ENCODE results near the gene NAPSA. TPM values are rescaled to one million over a fixed set of nuclear protein-coding genes. Genes with fewer than 3 reads are reported as not detected.

The NAPSA gene
- total and polyA plus RNA-seq, 2 of the 8 experiments (the other 6 are each of a cell fraction or from before 2014, with no cell fraction given): 0.71 to 0.73 TPM

DNA sequence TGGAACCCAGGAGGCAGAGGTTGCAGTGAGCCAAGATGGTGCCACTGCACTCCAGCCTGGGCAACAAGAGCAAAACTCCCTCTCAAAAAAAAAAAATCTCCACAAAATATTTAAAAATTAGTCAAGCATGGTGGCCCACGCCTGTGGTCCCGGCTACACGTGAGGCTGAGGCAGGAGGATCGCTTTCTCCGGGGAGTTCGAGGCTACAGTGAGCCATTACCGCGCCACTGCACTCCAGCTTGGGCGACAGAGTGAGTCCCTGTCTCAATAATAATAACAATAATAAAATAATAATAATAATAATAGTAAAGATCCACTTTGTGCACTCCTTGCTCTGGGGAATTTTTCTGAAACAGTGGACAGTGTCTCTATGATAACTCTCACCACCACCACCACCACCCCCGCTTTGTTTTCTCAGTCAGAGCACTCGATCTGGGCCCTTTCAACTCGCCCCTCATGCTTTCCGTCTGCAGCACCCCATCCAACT, 8.7 kb downstream of the NAPSA start (continued):
- TF ChIP-seq, protein P1, sequence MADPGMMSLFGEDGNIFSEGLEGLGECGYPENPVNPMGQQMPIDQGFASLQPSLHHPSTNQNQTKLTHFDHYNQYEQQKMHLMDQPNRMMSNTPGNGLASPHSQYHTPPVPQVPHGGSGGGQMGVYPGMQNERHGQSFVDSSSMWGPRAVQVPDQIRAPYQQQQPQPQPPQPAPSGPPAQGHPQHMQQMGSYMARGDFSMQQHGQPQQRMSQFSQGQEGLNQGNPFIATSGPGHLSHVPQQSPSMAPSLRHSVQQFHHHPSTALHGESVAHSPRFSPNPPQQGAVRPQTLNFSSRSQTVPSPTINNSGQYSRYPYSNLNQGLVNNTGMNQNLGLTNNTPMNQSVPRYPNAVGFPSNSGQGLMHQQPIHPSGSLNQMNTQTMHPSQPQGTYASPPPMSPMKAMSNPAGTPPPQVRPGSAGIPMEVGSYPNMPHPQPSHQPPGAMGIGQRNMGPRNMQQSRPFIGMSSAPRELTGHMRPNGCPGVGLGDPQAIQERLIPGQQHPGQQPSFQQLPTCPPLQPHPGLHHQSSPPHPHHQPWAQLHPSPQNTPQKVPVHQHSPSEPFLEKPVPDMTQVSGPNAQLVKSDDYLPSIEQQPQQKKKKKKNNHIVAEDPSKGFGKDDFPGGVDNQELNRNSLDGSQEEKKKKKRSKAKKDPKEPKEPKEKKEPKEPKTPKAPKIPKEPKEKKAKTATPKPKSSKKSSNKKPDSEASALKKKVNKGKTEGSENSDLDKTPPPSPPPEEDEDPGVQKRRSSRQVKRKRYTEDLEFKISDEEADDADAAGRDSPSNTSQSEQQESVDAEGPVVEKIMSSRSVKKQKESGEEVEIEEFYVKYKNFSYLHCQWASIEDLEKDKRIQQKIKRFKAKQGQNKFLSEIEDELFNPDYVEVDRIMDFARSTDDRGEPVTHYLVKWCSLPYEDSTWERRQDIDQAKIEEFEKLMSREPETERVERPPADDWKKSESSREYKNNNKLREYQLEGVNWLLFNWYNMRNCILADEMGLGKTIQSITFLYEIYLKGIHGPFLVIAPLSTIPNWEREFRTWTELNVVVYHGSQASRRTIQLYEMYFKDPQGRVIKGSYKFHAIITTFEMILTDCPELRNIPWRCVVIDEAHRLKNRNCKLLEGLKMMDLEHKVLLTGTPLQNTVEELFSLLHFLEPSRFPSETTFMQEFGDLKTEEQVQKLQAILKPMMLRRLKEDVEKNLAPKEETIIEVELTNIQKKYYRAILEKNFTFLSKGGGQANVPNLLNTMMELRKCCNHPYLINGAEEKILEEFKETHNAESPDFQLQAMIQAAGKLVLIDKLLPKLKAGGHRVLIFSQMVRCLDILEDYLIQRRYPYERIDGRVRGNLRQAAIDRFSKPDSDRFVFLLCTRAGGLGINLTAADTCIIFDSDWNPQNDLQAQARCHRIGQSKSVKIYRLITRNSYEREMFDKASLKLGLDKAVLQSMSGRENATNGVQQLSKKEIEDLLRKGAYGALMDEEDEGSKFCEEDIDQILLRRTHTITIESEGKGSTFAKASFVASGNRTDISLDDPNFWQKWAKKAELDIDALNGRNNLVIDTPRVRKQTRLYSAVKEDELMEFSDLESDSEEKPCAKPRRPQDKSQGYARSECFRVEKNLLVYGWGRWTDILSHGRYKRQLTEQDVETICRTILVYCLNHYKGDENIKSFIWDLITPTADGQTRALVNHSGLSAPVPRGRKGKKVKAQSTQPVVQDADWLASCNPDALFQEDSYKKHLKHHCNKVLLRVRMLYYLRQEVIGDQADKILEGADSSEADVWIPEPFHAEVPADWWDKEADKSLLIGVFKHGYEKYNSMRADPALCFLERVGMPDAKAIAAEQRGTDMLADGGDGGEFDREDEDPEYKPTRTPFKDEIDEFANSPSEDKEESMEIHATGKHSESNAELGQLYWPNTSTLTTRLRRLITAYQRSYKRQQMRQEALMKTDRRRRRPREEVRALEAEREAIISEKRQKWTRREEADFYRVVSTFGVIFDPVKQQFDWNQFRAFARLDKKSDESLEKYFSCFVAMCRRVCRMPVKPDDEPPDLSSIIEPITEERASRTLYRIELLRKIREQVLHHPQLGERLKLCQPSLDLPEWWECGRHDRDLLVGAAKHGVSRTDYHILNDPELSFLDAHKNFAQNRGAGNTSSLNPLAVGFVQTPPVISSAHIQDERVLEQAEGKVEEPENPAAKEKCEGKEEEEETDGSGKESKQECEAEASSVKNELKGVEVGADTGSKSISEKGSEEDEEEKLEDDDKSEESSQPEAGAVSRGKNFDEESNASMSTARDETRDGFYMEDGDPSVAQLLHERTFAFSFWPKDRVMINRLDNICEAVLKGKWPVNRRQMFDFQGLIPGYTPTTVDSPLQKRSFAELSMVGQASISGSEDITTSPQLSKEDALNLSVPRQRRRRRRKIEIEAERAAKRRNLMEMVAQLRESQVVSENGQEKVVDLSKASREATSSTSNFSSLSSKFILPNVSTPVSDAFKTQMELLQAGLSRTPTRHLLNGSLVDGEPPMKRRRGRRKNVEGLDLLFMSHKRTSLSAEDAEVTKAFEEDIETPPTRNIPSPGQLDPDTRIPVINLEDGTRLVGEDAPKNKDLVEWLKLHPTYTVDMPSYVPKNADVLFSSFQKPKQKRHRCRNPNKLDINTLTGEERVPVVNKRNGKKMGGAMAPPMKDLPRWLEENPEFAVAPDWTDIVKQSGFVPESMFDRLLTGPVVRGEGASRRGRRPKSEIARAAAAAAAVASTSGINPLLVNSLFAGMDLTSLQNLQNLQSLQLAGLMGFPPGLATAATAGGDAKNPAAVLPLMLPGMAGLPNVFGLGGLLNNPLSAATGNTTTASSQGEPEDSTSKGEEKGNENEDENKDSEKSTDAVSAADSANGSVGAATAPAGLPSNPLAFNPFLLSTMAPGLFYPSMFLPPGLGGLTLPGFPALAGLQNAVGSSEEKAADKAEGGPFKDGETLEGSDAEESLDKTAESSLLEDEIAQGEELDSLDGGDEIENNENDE (IDR thresholded peaks at IDR 0.05; ENCODE audit: insufficient replicate concordance, low read length): no peak
- TF ChIP-seq ZNF274 (IDR thresholded peaks at IDR 0.05; ENCODE audit: borderline replicate concordance, extremely low read depth, low read length): no peak
- no peak for TF ChIP-seq HDAC6 (IDR thresholded peaks at IDR 0.05; ENCODE audit: low read depth, low read length)
- TF ChIP-seq RBBP5 (IDR thresholded peaks at IDR 0.05; ENCODE audit: borderline replicate concordance, low read depth, low read length): no peak
- no peak for TF ChIP-seq EZH2 (IDR thresholded peaks at IDR 0.05; ENCODE audit: low read depth, low read length, severe bottlenecking)

All from H1 (cell line).